HG03439 (cell line): ENCODE measurements around the gene GSTO1.
A peak's percentile ranks its signal among the peaks of the same experiment; 100 is the strongest.

ENCODE experiments used
- ATAC-seq: cut with Tn5 transposase; IDR thresholded peaks from one replicate; pipeline ENCODE4 v1.9.1; 2021; ENCODE audit warnings: mild to moderate bottlenecking, moderate library complexity; ENCODE audit not compliant: unreplicated experiment

Gene GSTO1

DNA sequence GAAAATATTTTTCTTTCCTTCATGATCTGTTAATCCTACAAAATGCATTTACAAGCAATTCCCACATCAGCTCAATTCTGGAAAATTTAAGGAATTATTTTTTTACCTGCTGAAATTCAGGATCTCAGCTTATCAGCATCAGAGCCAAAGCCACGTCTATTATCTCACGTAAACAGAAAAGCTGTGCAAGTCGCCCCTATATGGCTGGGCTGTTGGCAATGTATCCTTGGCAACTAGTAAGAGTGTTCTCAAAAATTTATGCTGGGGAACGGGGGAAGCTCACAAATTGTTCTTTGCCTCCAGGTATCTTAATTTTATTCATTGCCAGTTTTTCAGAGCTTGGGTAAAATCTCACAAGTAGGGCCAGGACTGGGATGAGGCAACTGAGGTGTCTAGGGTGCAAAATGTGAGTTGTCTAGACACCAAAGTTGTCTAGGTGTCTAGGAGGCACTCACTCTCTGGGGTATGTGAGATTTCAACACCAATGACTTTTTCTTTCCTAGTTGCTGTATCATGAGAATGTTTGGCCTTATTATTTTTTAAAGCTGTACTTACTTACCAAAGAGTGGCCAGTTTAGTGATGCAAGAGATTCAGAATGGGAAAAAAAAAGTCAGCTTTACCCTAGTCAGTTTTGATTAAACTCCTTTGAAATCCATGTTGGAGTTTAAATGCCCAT, 19.3 kb downstream of the GSTO1 start:
- no peak for ATAC-seq

DNA sequence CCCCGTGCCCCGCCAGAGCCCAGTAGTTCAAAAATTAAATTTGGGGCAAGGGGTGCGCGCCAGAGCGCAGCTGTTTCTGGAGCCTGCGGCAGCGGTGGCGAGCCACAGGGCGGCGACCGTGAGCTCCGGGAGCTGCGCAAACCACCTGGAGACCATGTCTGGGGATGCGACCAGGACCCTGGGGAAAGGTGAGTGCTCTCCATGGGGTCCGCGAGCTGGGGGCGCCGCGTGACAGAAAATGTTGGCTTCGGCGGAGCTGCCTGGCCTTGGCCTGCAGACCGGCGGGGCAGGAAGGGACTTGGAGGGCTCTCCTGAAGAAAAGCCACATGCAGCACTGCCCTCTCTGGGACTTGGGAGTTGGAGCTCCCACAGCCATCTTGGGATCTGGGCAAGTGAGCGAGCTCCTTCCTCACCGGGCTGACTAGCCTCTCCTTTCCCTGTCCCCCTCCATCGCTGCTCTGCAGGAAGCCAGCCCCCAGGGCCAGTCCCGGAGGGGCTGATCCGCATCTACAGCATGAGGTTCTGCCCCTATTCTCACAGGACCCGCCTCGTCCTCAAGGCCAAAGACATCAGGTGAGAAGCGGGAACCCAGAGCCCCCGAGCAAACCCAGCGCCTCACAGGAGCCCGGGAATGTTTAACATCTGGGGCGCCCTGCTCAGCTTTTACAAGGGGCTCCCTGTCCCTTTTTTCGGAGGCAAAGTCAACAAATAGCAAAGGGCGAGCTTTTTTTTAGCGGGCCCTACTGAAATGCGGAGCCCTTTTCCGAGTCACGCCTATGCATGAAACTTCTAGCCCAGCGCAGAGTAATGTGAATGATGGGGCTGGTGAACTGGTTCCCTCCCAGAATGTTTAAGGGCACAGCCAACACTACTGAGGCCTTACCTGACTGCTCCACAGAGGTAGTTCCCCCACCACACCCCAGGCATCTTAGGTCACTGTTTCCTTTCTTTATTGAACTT, 20.4 kb downstream of the GSTO1 start:
- peak; percentile 83 for ATAC-seq

DNA sequence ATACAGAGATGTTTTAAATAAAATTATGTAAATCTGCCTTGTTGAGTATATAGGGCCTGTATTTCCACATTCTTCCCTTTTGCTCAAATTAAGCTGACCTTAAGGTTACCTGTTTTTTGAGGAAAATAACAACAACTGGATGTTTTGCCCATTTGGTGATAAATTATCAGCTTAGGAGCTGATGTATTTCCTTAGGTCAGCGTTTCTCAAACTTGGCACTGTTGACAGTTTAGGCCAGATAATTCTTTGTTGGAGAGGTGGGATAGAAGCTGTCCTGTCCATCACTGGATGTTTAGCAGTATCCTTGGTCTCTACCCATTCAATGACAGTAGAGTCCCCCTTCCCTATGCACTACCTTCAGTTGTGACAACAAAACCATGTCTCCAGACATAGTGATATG, 21.5 kb downstream of the GSTO1 start:
- ATAC-seq: no peak

DNA sequence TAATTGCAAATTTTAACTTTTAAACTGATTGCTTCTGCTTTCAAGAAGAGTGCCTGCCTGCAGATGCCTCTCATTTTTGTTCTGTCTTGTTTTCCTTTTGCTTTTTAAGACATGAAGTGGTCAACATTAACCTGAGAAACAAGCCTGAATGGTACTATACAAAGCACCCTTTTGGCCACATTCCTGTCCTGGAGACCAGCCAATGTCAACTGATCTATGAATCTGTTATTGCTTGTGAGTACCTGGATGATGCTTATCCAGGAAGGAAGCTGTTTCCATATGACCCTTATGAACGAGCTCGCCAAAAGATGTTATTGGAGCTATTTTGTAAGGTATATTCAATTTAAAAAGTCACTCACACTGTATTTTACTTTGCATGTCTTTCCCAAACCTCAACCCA, 23.1 kb downstream of the GSTO1 start:
- no peak for ATAC-seq

DNA sequence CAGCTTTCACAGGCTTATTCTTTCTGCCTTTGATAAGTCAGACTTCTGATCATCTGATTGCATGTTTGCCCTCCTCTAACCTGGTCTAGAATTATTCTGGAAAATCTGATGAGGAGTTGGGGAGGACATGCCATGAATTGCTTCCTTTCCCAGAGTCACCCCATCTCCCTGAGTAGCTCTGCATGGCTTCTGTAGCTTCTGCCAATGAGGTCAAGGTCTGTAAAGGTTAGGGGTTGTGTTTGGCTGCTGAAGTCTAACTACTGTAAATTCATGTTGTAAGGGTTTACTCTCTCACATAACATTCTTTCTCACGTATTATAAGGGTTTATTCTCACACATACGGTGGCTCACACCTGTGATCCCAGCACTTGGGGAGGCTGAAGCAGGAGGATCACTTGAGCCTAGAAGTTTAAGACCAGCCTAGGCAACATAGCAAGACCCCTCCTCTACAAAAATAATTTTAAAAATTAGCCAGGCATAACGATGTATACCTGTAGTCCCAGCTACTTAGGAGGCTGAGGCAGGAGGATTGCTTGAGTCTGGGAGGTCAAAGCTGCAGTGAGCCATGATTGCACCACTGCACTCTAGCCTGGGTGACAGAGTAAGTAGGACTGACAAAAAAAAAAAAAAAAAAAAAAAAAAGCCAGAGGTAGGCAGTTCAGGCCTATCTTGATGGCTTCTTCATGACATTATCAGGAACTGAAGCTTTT, 25.0 kb downstream of the GSTO1 start:
- no peak for ATAC-seq

DNA sequence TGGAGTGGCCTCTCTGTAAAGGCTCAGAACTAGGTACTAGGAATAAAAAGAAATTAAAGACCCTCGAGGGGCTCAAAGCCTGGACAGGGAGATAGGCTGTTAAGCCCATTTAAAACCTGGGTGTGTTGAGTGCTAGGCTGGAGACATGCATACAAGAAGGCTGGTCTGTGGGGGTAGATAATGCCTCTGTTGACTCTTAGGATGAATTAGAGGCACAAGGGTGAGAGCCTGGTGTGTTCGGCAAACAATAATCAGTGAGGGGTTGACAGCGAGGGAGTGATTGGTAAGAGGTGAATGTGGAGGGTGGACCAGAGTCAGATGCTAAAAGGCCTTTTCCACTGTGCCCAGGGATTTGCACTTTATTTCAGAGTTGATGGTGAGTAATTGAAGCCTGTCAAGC, 27.0 kb downstream of the GSTO1 start:
- no peak for ATAC-seq

DNA sequence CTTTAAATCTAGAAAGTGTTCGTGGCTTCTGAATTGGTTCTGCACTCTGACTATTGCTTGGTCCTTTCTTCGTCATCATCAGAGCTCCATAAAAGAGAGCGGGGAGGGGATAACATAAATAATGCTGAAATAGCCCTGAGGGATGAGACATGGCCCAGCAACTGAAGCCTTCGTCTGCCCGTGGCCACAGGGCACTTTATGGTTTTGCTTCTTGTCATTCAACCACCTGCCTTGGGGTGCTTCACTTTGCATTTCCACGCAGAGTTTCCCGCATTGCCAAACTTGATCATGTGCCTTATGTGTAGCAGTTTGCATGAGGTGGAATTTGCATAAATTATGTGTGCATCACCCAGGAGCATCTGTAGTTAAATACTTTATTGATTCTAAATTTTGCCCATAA, 30.2 kb downstream of the GSTO1 start:
- ATAC-seq: no peak

DNA sequence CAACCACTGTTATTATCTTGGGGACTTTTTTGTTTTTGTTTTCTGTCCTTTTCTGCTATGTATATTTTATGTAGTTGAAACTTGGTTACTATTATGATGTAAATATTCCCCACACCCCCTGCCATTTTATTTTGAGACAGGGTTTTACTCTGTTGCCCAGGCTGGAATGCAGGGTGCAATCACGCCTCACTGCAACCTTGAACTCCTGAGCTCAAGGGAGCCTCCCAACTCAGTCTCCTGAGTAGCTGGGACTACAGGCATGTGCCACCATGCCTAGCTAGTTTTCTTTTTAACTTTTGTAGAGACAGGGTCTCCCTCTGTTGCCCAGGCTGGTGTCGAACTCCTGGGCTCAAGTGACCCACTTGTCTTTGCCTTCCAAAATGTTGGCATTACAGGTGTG, 32.2 kb downstream of the GSTO1 start:
- ATAC-seq: no peak

DNA sequence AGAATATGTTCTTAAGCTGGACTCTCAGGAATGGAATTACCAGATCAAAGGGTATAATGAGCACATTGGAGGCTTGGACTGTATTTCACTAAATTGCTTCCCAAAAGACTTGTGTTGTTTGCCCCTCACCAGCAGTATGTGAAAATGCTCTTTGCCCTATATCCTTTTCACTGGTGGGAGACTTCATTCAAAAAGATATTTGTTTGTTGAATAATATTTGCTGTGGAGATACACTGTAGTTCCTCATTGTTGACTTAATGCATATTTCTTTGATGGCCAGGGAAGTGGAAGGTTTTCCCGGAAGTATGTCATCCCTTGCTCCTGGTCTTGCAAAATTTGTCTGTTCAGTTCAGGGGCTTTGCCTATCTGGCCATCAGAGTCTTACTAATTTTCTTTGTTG, 33.7 kb downstream of the GSTO1 start:
- no peak for ATAC-seq

DNA sequence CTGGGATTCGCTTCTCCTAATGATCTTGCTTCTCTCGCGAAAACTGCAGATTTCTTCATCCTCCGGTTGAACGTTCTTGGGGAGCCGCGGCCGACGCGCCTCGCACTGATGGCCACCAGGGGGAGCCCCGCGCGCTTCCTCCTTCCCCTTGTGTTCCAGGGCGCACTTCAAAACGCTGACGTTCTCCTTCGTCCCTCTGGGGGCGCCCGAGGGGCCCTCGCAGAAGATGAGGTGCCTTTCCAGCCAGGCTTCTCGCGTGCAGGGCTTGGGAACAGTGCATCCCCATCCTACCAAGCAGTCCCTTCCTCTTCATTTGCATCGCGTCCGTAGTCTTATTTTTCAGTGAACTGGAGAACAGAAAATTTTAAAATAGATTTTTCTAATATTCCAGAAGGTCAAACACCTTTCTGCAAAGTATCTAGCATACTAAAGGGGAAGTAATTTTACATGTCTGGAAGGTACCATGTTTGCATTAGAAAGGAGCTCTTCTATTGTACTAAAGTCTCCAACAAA, 36.8 kb downstream of the GSTO1 start:
- peak; percentile 99 for ATAC-seq

DNA sequence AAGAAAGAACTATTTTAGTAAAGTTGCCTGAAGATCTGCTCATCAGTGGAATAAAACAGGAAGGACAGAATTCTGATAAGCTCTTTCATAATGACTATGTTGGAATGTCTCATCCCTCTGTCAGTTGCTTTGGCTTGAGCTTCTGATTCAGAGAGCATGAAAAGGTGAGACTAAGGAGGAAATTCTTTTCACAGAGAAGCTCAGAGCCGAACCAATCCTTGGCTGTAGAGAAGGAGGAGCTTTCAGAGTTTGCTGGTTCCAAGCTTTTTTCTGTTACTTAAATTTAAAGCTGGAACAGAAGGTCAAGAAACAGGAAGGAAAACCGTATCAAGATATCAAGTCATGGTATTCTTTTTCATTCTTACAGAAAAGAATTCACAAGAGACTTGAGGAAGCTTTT, 38.3 kb downstream of the GSTO1 start:
- ATAC-seq: no peak

DNA sequence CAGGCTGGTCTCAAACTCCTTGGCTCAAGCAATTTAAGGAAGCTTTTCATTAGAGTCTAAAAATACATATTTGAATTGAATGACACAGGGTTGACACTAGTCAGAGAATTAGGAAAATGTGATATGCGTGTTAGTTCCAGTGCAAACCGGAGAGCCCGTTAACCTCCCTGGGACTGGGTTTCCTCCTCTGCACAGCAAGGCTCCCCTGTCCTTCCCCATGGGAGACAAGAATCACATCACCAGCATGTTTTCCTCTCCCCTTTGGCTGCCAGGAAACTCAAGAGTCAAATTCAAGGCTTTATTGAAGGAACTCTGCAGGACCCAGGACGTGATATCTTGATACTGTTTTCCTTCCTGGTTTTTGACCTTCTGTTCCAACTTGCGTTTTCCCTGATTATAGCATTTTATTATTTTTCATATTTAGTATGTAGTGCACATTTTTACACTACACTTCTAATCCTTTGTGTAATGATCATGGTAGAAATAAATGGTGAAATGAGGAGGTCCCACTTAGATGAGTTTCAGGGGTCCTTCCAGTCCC, 39.2 kb downstream of the GSTO1 start:
- no peak for ATAC-seq

DNA sequence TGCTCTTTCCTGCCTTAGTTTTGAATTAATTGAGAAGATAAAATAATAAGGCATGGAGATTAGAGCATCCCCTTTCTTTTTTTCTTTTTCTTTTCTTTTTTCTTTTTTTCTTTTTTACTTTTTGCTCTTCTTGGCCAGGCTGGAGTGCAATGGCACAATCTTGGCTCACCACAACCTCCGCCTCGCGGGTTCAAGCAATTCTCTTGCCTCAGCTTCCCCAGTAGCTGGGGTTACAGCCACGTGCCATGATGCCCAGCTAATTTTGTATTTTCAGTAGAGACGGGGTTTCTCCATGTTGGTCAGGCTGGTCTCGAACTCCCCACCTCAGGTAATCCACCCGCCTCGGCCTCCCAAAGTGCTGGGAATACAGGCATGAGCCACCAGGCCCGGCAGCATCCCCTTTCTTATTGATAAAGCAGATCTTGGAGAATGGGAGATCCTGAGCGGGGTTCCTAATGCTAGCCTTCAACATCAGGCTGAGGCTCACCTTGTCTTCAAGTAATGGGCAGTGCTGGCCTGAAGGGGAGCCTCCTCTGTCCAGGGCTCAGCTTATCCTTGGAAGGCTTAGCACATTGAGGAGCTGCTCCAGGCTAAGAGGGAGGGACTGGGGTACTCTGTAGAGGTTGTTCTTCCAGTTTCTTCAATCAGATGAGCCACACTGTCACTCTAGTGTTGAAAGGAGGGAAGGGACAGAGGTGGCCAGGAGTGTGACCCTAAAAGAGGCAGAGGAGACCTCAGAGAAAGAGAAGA, 42.2 kb downstream of the GSTO1 start:
- ATAC-seq: no peak

DNA sequence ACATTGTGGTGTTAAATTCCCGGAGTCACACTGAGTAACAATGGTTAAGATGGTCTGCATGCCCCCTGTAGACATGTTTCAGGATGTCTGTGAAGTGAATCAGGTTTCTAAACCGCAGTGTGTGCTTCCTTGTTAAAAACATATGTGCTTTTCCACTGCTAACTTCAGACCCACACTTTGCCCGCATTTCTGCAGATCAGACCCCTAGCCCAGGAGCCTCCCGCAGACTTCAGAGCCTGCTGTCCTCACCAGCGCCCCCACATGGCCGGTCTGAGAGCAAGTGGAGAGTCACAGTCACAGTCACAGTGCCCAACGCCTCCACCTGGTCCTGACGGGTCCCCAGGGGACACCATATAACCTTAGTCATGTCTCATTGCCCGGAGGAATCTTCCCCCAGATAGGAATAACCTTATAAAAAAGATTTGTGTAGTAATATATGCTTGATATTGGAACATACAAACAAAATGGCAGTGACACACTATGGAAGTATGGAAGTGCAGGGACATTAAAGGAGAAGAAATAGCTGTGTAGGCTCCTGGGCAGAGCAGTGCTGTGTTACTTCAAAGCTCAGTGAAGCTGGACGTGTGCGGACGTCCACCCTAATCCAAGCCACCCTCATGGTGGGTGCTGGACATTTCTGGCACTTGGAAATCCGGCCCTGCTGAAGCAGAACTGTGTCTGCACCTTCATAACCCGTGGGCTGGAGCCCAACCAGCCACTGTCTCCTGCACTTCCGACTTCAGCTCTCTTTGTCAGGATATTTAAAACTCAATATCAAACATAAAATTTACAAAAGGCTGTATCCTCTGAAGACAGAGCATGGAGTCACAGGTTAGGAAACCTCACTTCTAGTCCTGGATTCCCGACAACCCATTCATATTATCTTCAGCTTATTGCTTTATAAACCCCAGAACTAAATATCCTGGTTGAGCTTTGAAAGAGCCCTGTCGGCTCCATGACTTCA, 43.3 kb downstream of the GSTO1 start:
- no peak for ATAC-seq

DNA sequence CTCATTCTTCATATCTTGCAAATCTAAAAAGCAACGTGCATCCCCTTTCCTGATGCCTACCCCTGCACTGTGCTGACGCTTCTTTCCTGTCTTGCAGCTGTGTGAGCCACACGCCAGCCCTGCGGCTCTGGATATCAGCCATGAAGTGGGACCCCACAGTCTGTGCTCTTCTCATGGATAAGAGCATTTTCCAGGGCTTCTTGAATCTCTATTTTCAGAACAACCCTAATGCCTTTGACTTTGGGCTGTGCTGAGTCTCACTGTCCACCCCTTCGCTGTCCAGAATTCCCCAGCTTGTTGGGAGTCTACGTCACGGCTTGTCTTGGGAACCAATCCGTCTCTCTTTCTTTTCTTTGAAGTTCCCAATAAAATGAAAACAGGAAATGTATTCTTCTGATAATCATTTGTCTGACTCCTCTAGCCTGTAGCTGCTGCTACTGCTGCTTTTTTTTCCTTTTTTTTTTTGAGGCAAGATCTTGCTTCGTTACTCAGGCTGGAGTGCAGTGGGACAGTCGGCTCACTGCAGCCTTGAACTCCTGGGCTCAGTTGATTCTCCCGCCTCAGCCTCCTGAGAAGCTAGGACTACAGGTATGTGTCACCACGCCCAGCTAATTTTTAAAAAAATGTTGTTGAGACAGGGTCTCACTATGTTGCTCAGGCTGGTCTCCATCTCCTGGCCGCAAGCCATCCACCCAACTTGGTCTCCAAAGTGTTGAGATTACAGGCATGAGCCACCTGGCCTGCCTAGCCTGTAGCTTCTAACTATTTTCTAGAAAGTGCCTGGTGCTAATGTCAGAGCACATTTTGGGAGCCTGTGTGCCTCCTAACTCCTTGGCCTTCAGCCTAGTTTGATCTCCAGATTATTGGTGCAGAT, 44.6 kb downstream of the GSTO1 start:
- ATAC-seq: no peak

DNA sequence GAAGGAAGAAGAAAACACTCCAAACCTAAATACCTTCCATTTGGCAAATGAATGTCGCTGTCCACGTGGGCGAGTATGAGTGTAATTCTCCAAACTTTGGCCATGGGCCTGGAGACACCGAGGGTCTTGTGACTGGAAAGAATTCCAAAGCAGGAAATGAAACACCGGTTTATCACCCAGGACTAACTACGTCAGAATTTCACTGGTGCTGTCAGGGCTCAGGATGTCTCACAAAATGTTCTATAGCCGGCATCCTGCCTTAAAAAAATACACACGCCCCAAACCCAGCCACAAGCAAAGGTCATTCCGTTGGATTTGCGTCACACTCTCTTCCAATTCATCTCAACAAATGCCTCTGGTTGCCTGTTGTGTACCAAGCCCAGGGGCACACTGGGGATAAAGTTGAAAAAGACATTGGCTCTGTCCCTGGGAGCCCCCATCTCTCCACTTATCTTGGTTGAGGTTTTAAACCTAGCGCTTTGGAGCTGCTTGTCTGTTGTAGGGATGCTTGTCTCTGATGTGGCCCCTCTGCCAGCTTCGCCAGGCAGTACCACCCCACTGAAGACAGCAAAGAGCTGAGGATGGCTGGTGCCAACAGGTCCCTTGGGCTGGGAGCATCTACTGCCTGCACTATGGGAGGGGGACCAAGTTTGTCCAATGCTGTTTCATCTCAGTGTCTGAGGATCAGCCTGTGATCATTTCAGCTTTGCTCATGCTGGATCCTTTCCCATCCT, 45.5 kb downstream of the GSTO1 start:
- no peak for ATAC-seq

DNA sequence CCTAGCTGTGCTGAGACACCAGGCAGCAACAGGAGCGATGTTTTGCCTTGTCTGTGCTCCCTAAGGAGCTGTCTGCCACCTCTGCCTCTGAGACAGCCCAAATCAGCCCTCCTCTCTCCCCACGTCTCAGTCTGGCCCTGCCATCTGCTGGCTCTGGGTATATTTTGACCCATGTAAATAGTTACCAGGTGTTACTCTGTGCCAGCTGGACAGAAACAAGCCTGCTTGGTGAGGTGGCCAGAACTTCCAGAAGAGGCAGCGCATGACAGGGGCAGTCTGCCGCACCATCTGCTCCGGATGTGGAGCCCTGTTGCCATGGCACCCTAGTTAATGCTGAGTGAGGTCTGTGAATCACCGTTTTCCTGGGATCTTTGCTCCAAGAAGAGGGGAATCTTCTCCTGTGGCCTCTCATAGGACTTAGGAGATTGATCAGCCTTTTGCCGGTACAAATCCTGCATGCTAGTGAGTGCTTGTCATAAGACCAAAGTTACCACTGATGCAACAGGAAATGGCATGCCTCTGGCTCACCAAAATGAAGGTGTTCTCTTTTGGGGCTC, 46.1 kb downstream of the GSTO1 start:
- no peak for ATAC-seq
